ENCODE data around the gene EMILIN3.

DNA sequence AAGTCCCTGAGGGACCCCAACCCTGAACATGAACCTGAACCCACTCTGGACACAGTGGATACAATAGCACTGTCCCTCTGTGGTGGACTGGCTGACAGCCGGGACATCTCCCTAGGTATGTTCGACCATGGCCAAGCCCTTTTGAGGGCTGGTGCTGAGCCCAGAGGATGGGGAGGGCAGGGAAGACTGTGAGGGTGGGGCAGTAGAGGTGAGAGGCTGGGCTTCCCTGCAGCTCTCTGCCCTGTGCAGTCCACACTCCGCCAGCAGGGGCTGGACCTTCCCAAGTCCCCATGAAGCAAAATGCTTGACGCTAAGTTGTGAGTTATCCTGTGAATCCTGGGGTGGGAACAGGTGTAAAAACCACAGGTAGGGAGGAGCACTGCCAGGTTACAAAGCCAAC, 14.5 kb downstream of the EMILIN3 start:
- TF ChIP-seq GATA2 (IDR thresholded peaks at IDR 0.05; ENCODE audit: low read depth, low read length) (no peak), GATA3 (IDR thresholded peaks at IDR 0.05; ENCODE audit: low read depth, low read length) (no peak)

All from SH-SY5Y (cell line).